GM11168 (cell line): ENCODE data around the gene GNAS-AS1.

ENCODE experiments used
- in situ Hi-C: fragments of 300-500 bp; cut with MboI; formaldehyde crosslinking; loops from one replicate; pipeline ENCODE4 v1.12.0; 2022; ENCODE audit warnings: low sequenced_read_pairs; ENCODE audit not compliant: unreplicated experiment

Gene GNAS-AS1

GRCh38 chr20:58888103-58888502, 37.4 kb upstream of the GNAS-AS1 start:
- in situ Hi-C loops = no loop called here

GRCh38 chr20:58886546-58886945, 35.8 kb upstream of the GNAS-AS1 start:
- in situ Hi-C loops = no loop called here

DNA sequence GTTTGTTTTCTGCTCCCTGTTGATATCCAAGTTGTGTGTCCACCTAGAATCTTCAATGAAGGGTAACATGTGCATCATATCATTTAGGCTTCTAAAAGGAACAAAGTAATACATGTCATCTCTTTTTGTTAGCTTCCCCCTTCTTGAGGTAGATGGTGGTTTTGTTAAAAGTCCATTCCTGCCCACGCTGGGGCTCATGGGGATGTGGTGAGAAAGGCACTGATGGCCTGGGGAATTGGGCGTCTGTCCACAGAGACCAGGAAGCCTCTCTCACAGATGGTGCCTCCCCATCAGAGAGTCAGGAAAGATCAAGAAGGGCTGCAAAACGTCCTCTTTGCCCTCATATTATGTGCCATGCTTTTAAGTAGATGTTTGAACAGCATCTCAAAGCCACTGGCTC, 34.3 kb upstream of the GNAS-AS1 start:
- in situ Hi-C loops = no loop called here

DNA sequence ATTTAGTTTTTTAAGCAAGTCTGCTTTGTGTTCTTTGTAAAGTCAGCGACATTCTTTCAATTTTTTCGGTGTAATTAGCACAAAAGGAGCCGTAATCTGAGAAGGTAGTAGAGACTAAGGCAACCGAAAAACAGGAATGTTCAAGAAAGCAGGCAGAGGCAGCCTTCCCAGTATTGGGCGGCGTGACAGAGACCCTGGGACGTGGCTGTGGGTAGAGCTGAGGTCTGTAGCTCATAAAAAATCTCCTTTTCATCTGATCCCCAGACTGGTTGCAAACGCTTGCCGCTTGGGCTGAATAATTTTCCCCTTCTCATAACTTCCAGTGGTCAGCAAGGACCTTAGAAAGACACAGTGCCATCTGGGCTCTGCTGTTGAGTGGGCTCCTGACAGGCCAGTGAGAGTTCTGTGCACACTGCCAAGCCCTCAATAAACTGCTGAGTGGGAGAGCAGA, 32.6 kb upstream of the GNAS-AS1 start:
- in situ Hi-C loops = no loop called here

- in situ Hi-C loops = no loop called here
Observed at GRCh38 chr20:58882704-58883089, 32.0 kb upstream of the GNAS-AS1 start.

- in situ Hi-C loops = no loop called here
Observed at GRCh38 chr20:58880994-58881752, 30.5 kb upstream of the GNAS-AS1 start.

DNA sequence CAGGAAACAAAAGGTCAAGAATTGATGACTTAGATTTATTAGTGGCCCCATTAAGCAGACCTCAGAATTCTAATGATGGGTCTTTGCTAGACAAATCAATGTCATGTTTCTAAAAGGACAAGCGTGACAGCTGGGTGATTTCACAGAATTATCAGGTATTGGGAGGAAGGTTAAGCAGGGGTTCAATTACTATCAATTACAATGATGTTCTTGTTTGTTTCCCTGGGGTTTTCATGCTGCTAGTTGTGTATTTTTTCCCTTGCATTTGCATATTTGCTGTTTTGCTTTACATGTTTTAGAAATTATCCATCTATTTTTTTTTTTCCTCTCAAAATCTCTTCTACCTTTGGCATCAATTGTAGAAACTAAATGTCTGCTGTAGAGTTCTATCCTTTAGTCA, 29.7 kb upstream of the GNAS-AS1 start:
- in situ Hi-C loops = no loop called here

- in situ Hi-C loops = no loop called here
Observed at GRCh38 chr20:58878399-58878798, 27.7 kb upstream of the GNAS-AS1 start.

- in situ Hi-C loops = no loop called here
Observed at GRCh38 chr20:58877976-58878360, 27.3 kb upstream of the GNAS-AS1 start.

GRCh38 chr20:58877050-58877975, 26.6 kb upstream of the GNAS-AS1 start:
- in situ Hi-C loops = no loop called here

DNA sequence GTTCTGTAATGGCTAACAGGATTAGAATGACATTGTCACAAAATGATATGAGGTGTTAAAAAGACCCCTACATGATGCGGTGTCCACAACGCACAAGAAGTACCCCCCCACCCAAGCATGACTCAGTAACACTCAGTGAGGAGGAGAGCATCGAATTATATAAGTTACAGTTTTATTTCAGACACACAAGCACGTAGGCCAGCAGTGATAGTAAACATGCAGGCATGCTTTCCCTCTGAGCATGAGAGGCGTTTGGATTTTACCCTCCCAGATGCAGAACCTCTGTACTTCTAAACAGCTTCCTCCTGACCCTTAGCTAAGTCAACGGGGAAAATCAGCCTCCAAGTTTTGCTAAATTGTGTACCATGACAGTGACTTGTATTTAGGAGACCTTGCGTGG, 25.7 kb upstream of the GNAS-AS1 start:
- in situ Hi-C loops = no loop called here

DNA sequence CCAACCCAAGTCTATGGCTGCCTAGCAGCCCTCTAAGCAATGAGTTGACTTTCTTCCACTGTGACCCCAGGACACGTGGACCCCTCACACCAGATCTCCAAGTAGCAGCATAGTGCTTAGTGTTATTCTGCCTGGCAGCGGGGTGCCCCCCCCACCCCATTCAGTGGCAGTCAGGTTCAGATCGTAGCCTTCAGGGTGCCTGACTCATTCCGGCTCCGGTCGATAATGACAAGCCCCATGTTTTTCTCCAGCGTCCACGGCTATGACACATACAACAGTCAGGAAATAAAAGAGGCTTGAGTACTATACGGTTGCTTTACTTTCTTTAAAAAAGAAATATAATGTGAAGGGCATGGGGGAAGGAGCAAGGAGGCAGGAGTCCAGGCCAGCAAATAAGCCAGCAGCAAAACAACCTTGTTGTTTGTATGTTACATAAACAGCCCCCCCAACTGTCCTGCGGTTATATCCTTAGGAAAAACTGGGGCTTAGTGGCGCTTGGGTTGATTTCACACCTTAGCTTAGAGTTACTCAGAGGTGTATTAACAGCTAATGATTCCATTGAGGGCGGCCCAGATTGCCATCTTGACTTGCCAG, 24.9 kb upstream of the GNAS-AS1 start:
- in situ Hi-C loops = no loop called here

DNA sequence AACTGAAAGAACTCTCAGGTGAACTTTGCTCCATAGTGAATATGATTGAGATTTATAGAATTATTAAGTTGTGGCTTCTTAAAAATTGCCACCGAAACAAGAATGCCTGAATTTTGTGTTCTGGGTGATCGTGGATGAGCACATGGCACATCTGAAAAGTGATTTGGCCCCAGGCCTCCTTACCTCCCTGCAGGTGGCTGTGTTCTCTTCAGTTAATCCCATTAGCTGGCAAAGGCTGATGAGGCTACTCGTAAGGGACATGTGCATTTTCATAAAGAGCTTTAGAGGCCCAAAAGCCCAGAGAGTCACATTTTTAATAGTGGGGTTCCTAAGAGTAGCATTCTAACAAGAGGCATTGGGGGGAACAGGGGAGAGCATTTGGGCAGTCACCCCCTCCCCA, 24.4 kb upstream of the GNAS-AS1 start:
- in situ Hi-C loops = no loop called here

GRCh38 chr20:58874469-58874868, 23.8 kb upstream of the GNAS-AS1 start:
- in situ Hi-C loops = loop anchor here (5.0 to 25.0 kb wide), 3 partner anchors 58 to 637 kb away; partner anchors contain the start of gene ANKRD60

DNA sequence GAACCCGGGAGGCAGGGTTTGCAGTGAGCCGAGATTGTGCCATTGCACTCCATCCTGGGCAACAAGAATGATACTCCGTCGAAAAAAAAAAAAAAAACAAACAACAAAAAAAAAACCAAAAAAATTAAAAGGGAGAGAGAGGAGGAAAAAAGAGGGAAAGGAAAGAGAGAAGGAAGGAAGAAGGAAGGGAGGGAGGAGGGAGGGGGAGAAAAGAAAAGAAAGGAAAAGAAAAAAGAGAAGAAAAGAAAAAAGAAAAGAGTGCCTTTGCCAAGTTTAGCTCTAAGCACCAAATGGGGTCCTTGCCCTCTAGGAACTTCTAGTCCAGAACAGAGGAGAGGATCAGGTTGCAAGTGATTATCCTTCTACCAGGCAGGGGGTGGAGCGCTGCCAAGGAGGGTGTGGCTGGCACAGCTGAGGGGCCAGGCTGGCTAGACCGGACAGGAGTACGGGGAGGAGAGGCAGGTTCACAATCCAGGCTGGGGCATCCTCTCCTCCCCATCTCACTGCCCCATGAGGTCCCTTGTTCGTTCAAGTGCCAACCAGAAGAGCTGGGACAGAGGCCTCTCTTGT, 20.9 kb upstream of the GNAS-AS1 start:
- in situ Hi-C loops = loop anchor here (5.0 to 25.0 kb wide), 3 partner anchors 61 to 634 kb away; partner anchors contain the start of gene ANKRD60

GRCh38 chr20:58870293-58871014, 19.8 kb upstream of the GNAS-AS1 start:
- in situ Hi-C loops = loop anchor here (5.0 to 25.0 kb wide), 3 partner anchors 62 to 633 kb away; partner anchors contain the start of gene ANKRD60

DNA sequence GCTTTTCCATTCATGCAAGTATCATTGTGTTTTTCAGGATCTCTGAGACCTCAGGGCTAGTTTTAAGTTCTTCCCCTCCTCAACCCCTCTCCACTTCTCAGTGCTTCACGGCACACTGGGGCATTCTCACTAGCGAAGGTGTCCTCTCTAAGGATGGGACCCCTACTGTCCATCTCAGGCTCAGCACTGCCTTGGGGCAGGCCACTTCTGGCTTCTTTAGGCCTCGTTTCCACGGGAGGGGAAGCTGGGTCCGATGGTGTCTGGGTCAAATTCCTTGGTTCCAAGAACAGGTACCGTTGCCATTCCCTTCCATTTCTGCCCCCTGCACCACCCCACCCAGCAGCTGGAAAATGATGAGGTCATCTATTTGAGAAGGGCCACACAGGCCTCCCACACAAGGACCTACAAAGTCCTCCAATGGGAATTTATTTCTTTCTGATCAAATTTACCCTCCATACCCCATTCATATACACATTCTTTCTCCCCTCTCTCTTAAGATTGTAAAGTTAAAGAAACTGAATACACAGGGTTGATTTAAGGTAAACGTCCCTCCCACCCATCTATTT, 19.0 kb upstream of the GNAS-AS1 start:
- in situ Hi-C loops = loop anchor here (5.0 to 25.0 kb wide), 4 partner anchors 63 to 632 kb away; partner anchors contain the start of gene ANKRD60

GRCh38 chr20:58868795-58869194, 18.1 kb upstream of the GNAS-AS1 start:
- in situ Hi-C loops = loop anchor here (10.0 to 25.0 kb wide), 3 partner anchors 336 to 631 kb away; partner anchors contain the start of gene ANKRD60

GRCh38 chr20:58867211-58867610, 16.5 kb upstream of the GNAS-AS1 start:
- in situ Hi-C loops = loop anchor here (10.0 to 25.0 kb wide), 3 partner anchors 338 to 630 kb away; partner anchors contain the start of gene ANKRD60
